ENCODE results near the gene PCNX1.

DNA sequence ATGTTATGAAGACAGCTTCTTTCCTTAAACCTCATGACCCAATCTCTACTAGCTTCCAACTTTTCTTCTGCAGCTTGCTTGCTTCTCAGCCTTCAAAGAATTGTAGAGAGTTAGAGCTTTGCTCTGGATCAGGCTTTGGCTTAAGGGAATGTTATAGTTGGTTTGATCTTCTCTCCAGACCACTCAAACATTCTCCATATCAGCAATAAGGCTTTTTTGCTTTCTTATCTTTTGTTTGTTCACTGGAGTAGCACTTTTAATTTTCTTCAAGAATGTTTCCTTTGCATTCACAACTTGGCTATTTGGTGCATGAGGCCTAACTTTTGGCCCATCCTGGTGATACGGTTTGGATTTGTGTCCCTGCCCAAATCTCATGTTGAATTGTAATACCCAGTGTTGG is 163.8 kb downstream of the PCNX1 start:
- TF ChIP-seq, protein P1, sequence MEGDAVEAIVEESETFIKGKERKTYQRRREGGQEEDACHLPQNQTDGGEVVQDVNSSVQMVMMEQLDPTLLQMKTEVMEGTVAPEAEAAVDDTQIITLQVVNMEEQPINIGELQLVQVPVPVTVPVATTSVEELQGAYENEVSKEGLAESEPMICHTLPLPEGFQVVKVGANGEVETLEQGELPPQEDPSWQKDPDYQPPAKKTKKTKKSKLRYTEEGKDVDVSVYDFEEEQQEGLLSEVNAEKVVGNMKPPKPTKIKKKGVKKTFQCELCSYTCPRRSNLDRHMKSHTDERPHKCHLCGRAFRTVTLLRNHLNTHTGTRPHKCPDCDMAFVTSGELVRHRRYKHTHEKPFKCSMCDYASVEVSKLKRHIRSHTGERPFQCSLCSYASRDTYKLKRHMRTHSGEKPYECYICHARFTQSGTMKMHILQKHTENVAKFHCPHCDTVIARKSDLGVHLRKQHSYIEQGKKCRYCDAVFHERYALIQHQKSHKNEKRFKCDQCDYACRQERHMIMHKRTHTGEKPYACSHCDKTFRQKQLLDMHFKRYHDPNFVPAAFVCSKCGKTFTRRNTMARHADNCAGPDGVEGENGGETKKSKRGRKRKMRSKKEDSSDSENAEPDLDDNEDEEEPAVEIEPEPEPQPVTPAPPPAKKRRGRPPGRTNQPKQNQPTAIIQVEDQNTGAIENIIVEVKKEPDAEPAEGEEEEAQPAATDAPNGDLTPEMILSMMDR (IDR thresholded peaks at IDR 0.05 in 4 of 5, conservative IDR thresholded peaks at IDR 0.05 in 1 of 5): no peak
- no peak for TF ChIP-seq POLR2A (IDR thresholded peaks at IDR 0.05)

Measured in gastrocnemius medialis (tissue), 4 donors.